ENCODE results near the gene TASP1. TPM values are rescaled to one million over a fixed set of nuclear protein-coding genes. Genes with fewer than 3 reads are reported as not detected.
A peak's percentile ranks its signal among the peaks of the same experiment; 100 is the strongest.

Gene TASP1
- total RNA-seq, 1 donor from 2014 or later, result 14.3 TPM

GRCh38 chr20:13461849-13462458 lies 176.8 kb downstream of the TASP1 start:
- no peak overlapping the region for H3K4me3 ChIP-seq
- no peak for ATAC-seq

GRCh38 chr20:13458860-13459451 lies 179.8 kb downstream of the TASP1 start:
- DNase-seq (no peak), ATAC-seq (peak; percentile 63 to 74)
- intact Hi-C loops (cut with DNase I), result no loop called here
- TF ChIP-seq, protein P1, sequence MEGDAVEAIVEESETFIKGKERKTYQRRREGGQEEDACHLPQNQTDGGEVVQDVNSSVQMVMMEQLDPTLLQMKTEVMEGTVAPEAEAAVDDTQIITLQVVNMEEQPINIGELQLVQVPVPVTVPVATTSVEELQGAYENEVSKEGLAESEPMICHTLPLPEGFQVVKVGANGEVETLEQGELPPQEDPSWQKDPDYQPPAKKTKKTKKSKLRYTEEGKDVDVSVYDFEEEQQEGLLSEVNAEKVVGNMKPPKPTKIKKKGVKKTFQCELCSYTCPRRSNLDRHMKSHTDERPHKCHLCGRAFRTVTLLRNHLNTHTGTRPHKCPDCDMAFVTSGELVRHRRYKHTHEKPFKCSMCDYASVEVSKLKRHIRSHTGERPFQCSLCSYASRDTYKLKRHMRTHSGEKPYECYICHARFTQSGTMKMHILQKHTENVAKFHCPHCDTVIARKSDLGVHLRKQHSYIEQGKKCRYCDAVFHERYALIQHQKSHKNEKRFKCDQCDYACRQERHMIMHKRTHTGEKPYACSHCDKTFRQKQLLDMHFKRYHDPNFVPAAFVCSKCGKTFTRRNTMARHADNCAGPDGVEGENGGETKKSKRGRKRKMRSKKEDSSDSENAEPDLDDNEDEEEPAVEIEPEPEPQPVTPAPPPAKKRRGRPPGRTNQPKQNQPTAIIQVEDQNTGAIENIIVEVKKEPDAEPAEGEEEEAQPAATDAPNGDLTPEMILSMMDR (IDR thresholded peaks at IDR 0.05), result peak; percentile 65
- Histone ChIP-seq H3K4me1 (no peaks in the 10 kb centered on the region), H3K4me3 (no peak overlapping the region), H3K9me3 (no peaks in the 10 kb centered on the region), H3K27ac (no peak overlapping the region), H3K27me3 (ENCODE audit: low read depth) (no peaks in the 10 kb centered on the region), H3K36me3 (no peaks in the 10 kb centered on the region)

More at GRCh38 chr20:13461849-13462458, 176.8 kb downstream of the TASP1 start:
- Histone ChIP-seq H3K4me1 (no peaks in the 10 kb centered on the region), H3K9me3 (no peaks in the 10 kb centered on the region), H3K27me3 (ENCODE audit: low read depth) (no peaks in the 10 kb centered on the region), H3K27ac (no peak overlapping the region), H3K36me3 (no peaks in the 10 kb centered on the region)
- DNase-seq, result no peak
- TF ChIP-seq, protein P1 (IDR thresholded peaks at IDR 0.05), result no peak
- intact Hi-C loops (cut with DNase I), result no loop called here

DNA sequence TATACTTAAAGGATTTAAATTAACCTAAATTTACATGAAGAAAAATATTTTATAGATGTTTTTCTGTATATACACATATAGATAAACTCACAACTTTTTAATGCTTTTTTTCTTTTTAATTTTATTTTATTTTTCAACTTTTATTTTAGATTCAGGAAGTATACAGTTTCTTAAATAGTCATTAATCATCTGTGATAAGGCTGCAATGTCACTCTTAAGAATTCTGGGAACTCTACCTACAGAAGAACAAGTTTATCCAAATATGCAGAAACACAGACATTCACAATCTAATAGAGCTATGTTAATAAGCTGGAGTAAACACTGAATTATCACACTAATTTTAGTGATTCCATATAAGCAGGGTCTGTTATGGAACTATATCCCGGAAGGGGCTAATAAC lies 181.2 kb downstream of the TASP1 start:
- Histone ChIP-seq H3K27ac (no peak overlapping the region), H3K36me3 (no peaks in the 10 kb centered on the region), H3K4me1 (no peaks in the 10 kb centered on the region), H3K27me3 (ENCODE audit: low read depth) (no peaks in the 10 kb centered on the region), H3K4me3 (no peak overlapping the region), H3K9me3 (no peaks in the 10 kb centered on the region)
- TF ChIP-seq, protein P1 (IDR thresholded peaks at IDR 0.05), result no peak
- intact Hi-C loops (cut with DNase I), result no loop called here
- ATAC-seq, result no peak
- no peak for DNase-seq

GRCh38 chr20:13455713-13456112 lies 183.0 kb downstream of the TASP1 start:
- intact Hi-C loops (cut with DNase I), result no loop called here
- TF ChIP-seq, protein P1 (IDR thresholded peaks at IDR 0.05), result no peak
- Histone ChIP-seq H3K27me3 (ENCODE audit: low read depth) (no peaks in the 10 kb centered on the region), H3K4me1 (no peaks in the 10 kb centered on the region), H3K27ac (no peak overlapping the region), H3K4me3 (no peak overlapping the region), H3K9me3 (no peaks in the 10 kb centered on the region), H3K36me3 (no peaks in the 10 kb centered on the region)
- no peak for ATAC-seq
- no peak for DNase-seq

DNA sequence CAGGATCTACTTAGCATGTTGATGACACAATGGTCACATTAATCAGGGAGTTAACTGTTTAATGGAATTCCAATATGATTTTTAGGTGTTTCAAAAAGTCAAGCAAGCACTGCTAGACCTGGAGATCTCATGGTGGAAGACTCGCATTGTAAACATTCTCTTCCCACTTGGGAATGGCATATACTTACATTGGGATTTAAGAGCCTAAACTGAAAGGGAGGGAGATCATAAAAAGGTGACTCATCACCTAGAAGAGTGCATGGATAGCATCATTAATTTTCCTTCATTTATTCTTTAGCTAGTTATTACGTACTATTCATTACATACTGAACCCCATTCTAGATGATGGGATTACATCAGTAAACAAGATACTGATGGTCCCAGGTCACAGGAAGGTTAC lies 185.4 kb downstream of the TASP1 start:
- Histone ChIP-seq H3K4me3 (no peak overlapping the region), H3K4me1 (no peaks in the 10 kb centered on the region), H3K9me3 (no peaks in the 10 kb centered on the region), H3K36me3 (no peaks in the 10 kb centered on the region), H3K27ac (no peak overlapping the region), H3K27me3 (ENCODE audit: low read depth) (no peaks in the 10 kb centered on the region)
- intact Hi-C loops (cut with DNase I), result no loop called here
- DNase-seq (no peak), ATAC-seq (no peak)
- TF ChIP-seq, protein P1 (IDR thresholded peaks at IDR 0.05), result no peak

Data from lower lobe of right lung (tissue), 2 donors.